Measurements from ENCODE around the gene FOXO6.

DNA sequence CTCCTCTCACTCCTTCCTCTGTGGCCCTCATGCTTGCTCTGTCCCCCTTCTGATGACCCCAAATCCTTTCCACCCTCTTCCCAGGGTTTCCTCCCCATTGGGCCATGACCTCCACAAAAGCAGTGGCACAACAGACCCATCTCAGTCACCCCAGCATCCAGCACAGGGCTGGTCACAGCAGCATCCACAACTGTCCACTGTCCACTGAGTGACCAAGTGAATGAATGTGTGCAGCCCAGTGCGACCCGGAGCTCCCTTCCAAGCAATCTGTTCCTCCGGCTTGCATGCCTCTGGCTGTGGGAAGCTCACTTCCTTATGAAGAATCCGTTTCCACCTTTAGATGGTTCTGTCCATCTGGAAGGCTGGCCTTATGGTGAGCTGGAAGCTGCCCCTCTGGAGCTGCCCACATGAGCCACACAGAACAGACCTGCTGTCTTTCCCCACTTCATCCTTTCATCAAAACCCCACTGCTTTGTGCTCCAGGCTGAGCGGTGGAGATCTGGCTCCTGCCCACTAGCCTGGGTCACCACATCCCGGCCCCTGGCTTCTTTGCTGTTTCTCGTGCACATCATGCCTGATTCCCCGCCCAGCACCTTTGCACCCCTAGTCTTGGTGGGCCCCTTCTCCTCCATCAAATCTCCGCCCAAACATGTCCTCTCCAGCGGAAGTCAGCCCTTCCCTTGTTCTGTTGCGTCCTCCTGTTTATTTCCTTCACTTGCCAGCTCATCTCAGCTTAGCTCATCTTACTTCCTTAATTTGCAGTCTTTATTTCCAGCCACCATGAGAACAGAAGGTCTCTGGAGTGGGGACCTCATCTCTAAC lies 66.9 kb downstream of the FOXO6 start:
- TF ChIP-seq, protein P1, sequence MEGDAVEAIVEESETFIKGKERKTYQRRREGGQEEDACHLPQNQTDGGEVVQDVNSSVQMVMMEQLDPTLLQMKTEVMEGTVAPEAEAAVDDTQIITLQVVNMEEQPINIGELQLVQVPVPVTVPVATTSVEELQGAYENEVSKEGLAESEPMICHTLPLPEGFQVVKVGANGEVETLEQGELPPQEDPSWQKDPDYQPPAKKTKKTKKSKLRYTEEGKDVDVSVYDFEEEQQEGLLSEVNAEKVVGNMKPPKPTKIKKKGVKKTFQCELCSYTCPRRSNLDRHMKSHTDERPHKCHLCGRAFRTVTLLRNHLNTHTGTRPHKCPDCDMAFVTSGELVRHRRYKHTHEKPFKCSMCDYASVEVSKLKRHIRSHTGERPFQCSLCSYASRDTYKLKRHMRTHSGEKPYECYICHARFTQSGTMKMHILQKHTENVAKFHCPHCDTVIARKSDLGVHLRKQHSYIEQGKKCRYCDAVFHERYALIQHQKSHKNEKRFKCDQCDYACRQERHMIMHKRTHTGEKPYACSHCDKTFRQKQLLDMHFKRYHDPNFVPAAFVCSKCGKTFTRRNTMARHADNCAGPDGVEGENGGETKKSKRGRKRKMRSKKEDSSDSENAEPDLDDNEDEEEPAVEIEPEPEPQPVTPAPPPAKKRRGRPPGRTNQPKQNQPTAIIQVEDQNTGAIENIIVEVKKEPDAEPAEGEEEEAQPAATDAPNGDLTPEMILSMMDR (IDR thresholded peaks at IDR 0.05; ENCODE audit: low read length): no peak
- TF ChIP-seq EZH2 (IDR thresholded peaks at IDR 0.05; ENCODE audit: borderline replicate concordance, low read length): no peak
